GM18508 (cell line): ENCODE measurements around the gene PIK3CB.
"Not testable (repeated sequence)": the region's sequence is repeated elsewhere in the genome, so short reads cannot be mapped to it uniquely, and the experiment has no call there.

Experiments
- ATAC-seq: cut with Tn5 transposase; IDR thresholded peaks from one replicate; pipeline ENCODE4 v1.9.1; 2021; ENCODE audit warnings: moderate number of reproducible peaks; ENCODE audit not compliant: insufficient read depth, unreplicated experiment

PIK3CB gene

DNA sequence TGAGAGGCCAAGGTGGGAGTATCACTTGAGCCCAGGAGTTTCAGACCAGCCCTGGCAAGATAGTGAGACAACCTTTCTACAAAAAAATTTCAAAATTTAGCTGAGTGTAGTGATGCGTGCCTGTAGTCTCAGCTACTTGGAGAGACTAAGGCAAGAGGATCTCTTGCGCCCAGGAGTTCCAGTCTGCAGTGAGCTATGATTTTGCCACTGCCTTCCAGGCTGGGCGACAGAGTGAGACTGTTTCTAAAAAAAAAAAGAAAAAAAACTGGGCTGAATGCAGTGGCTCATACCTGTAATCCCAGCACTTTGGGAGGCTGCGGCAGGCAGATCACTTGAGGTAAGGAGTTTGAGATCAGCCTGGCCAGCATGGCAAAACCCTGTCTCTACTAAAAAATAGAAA, 14.0 kb upstream of the PIK3CB start:
- ATAC-seq, result no peak

DNA sequence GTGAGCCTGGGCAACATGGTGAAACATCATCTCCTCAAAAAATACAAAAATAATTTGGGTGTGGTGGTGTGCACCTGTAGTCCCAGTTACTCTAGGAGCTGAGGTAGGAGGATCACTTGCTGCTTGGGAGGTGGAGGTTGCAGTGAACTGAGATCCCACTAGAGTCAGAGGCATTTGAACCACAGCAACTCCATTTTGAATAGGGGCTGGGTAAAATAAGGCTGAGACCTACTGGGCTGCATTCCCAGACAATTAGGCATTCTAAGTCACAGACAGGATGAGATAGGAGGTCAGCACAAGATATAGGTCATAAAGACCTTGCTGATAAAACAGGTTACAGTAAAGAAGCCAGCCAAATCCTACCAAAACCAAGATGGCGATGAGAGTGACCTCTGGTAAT, 12.1 kb upstream of the PIK3CB start:
- ATAC-seq, result not testable (repeated sequence)

DNA sequence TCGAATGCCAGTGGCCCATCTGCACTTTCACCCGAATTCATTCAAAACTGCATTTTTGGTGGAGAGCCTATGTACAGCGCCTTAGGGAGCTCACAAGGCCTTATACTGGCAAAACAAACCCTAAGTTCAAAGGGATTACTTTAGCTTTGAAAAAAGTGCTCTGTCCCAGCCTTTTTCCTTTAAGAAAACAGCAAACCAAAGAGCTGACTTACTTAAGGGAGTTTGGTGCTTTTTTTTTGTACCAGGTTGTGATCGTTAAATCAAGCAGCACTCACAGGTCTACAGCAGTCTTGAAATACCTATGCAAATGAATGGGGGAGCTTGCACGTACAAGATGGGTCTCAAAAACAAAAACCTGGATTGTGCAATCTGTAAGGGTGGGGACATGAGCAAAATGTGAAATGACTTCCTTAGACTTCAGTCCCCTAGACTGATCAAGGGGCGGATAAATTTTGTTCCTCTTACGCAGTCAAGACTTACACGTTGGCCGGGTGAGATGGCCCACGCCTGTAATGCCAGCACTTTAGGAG, 11.6 kb upstream of the PIK3CB start:
- no peak for ATAC-seq

DNA sequence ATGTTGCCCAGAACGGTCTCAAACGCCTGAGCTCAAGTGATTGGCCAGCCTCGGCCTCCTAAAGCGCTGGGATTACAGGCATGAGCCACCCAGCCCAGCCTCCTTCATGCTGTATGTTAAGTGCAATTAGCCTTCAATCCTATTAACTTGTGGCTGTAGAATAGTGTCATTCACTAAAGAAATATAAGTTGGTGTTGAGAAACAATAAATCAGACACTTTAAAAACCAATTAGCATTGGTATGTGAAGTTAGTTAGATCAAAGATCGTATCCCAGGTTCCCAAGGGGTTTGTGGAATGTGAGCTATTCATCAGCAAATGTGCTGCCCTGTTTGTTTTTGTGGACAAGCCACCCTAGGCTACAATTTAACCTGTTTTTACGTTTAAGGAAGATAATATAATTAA, 11.0 kb upstream of the PIK3CB start:
- ATAC-seq, result no peak

DNA sequence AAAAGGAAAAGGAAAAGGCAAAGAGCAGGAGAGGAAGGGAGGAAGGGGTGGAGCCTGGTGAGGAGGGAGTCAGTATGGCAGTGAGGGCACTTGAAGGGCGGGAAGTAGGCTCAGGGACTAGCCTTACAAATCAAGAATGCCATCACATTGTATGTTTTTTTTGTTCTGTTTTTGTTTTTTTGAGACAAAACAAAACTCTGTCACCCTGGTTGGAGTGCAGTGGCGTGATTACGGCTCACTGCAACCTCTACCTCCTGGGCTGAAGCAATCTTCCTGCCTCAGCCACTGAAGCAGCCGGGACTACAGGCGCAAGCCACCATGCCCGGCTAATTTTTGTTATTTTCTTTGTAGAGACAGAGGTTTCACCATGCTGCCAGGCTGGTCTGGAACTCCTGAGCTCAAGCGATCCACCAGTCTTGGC, 10.5 kb upstream of the PIK3CB start:
- no peak for ATAC-seq

DNA sequence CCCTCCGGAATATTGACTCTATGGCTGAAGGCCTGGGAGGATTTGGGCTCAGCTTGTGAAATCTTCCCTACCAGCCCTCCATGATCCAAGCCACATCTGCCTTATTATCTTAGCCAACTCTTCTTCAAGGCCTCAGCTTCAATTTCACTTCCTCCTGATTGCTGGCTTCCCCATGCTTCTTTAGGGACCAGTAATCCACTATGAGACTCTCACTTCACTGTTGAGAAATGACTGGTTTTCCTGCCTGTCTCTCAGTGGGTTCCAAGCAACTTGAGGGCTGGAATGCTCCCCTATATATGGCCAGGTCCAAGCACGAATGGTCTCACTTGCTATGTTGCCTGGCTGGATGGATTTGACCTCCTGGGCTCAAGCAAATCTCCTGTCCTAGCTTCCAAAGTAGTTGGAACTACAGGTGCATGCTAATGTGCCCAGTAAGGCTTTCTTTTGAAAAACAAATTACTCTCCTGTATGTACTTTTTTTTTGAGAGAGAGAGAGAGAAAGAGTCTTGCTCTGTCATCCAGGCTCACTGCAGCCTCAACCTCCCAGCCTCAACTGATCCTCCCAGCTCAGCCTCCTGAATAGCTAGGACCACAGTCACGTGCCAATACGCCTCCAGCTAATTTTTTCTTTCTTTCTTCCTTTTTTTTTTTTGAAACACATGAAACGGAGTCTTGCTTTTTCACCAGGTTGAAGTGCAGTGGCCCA, 7.9 kb upstream of the PIK3CB start:
- ATAC-seq, result no peak

DNA sequence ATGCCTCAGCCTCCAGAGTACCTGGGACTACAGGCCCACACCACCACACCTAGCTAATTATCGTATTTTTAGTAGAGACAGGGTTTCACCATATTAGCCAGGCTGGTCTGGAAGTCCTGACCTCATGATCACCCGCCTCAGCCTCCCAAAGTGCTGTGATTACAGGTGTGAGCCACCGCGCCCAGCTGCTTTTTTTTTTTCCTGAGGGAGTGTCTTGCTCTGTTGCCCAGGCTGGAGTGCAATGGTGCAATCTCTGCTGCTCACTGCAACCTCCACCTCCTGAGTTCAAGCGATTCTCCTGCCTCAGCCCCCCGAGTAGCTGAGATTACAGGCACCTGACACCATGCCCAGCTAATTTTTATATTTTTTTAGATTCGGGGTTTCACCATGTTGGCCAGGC, 3.7 kb upstream of the PIK3CB start:
- ATAC-seq, result not testable (repeated sequence)

DNA sequence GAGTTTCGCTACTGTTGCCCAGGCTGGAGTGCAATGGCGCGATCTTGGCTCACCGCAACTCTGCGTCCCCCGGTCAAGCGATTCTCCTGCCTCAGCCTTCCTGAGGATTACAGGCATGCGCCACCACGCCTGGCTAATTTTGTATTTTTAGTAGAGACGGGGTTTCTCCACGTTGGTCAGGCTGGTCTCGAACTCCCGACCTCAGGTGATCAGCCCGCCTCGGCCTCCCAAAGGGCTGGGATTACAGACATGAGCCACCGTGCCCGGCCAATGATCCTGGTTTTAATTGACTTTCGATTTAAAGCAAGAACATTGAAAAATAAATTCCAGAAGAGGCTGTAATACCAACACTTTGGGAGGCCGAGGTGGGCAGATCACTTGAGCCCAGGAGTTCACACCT, 1.1 kb upstream of the PIK3CB start:
- not testable (repeated sequence) for ATAC-seq

DNA sequence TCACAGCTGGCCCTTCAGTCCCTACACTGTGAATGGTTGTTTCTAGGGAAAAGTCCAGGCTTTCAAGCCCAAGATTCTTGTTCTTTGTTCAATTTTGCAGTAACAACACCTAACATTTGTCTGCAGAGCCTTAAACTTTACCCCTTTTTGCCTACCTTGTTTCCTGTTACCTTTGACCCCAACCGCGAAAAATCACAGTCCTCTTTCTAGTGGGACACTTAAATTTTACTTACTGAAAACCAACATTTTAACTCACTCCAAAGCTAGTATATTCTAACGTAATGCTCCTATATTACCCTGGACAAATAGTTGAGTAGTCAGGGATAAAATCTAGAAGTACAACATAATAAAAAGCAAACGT, 649 bp upstream of the PIK3CB start:
- no peak for ATAC-seq

DNA sequence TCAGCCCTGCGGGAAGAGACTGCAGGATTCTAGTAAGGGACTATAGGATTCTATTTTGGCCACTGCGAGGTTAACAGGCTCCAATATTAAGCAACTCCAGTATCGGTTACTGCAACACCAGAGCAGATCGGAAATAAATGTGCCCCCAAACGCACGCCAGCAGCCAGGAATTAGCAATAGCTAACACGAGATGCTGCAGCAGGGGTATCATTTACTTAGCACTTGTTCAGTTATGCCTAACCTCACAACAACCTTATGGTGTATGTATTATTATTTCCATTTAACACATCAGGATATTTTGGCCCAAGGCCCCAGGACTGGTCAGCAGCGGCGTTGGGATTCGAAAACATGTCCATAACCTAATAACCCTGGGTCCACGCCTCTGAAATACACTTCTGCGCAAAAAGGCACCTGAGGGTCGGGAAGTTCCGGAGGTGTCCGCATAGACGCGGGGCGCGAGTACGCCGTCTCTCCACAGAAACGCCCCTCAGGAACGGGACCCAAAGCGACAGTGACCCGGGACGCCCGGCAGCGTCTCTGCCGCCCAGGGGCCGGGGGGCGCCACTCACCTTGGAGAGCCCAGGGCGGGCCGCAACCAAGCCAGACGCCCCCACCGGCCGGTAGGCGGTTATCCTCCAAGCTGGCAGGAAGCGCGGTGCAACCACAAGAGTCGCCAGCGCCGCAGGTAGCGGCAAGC, 681 bp downstream of the PIK3CB start:
- no peak for ATAC-seq

DNA sequence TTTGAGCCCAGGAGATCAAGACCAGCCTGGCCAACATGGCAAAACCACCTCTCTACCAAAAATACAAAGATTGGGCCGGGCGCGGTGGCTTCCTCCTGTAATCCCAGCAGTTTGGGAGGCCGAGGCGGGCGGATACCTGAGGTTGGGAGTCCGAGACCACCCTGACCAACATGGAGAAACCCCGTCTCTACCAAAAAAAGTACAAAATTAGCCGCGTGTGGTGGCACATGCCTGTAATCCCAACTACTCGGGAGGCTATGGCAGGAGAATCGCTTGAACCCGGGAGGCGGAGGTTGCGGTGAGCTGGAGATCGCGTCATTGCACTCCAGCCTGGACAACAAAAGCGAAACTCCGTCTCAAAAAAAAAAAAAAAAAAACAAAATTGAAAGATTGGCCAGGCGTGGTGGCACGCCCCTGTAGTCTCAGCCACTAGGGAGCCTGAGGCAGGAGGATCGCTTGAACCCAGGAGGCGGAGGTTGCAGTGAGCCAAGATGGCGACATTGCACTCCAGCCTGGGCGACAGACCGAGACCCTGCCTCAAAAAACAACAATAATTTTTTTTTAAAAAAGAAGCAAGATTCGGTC, 2.2 kb downstream of the PIK3CB start:
- not testable (repeated sequence) for ATAC-seq

DNA sequence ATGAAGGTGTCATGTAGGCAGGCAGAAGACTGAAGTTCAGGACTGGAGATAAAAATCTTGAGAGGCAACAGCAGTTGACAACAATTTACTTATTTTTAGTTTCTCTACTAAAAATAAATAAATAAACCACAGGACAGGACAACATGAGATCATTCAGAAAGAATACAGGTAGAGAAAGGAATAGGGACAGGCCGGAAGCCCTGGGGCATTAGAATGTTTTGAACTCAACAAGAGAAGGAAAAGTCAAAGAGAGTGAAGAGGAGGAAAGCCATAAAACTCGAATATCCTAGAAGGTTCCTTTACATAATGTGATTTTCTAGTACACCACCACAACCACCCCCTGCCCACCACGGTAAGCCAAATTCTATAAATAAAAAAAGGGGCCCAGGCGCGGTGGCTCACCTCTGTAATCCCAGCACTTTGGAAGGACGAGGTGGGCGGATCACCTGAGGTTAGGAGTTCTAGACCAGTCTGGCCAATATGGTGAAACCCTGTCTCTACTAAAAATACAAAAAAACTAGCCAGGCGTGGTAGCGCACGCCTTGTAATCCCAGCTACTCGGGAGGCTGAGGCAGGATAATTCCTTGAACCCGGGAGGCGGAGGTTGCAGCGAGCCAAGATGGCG, 4.7 kb downstream of the PIK3CB start:
- ATAC-seq, result no peak

DNA sequence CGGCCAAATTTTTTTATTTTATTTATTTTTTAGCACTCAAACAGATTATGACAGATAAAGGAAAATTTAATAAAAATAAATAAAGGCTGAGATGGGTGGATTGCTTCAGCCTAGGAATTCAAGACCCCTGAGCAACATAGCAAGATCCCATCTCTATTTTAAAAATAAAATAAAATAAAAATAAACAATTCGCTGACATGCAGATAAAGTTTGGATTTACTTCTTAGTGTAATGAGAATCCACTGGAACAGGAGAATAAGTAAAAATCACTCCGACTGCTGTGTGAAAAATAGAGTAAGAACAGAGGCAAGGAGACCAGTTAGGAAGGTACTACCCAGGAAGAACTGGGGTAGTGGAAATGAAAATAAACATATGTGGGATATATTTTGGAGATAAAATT, 5.6 kb downstream of the PIK3CB start:
- no peak for ATAC-seq

DNA sequence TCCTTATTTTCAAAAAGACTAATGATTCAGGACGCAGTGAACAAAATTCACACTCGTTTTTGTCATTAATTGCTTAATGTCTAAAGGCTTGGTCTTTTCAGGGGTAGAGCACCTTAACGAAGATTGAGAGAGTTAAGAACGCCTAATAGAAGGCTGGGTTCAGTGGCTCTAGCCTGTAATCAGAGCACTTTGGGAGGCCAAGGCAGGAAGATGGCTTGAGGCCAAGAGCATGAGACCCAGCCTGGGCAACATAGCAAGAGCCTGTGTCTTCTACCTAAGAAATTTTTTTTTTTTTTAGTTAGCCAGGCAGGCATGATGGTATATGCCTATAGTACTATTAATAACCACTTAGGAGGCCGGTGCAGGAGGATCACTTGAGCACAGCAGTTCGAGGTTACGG, 7.5 kb downstream of the PIK3CB start:
- ATAC-seq, result no peak

DNA sequence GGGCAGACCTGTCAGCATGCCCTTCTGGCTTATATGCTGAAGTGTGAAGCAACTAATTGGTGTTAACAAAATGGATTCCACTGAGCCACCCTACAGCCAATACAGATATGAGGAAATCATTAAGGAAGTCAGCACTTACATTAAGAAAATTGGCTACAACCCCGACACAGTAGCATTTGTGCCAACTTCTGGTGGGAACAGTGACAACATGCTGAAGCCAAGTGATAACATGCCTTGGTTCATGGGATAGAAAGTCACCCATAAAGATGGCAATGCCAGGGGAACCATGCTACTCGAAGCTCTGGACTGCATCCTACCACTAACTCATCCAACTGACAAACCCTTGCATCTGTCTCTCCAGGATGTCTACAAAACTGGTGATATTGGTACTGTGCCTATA, 9.4 kb downstream of the PIK3CB start:
- ATAC-seq, result no peak

DNA sequence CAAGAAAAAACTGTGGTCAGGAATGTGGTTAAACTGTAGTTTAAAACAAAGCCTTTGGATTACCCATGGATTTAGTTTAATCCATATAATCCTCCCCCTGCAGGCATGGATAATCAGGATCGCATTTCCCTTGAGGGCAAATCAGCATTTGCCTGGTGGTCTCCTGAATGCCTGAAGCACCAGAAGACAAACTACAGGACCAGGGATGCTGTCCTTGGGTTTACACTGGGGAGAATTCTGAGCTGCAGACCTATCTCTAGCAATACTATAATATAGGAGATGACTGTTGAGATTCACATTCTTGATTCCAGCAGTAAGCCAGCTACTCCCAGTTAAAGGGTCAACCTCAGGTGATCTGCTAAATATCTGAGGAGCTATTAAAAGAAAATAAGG, 10.6 kb downstream of the PIK3CB start:
- no peak for ATAC-seq

DNA sequence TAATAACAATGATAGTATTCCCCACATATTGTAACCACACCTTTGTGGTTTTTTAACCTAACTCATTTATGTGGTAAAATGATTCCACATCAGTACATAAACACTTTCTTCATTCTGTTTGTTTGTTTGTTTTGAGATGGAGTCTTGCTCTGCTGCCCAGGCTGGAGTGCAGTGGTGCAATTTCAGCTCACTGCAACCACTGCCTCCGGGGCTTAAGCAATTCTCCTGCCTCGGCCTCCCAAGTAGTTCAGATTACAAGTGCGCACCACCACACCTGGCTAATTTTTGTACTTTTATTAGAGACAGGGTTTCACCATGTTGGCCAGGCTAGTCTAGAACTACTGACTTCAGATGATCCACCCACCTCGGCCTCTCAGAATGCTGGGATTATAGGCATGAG, 14.3 kb downstream of the PIK3CB start:
- ATAC-seq, result not testable (repeated sequence)

DNA sequence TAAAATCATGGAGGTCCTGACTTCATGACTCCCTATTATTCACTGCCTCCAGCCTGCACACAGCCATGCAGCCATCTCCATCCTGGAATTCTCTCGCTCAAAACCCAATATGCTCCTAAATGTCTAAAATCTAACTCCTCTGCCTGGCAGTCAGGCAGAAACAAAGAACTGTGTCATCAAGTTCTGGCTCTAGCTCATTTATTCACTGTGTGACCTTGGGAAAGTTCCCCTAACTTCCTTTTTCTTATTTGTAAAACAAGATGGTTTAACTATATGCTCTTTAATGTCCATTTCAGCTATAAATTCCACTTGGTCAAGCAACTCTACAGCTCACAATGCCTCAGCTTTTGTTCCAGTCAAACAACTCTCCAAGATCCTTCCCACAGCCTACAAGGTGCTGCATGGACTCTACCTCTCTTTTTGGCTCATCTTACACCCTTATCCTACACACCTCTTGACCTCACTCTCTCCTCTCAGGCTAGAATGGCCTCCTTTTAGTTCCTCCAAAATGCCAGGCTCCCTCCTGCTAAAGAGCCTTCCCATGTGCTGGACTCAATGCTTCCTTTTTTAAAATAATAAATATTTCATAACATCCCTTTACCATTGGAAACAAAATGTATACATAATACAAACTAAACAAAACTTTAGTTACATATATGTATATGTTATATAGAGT, 16.4 kb downstream of the PIK3CB start:
- no peak for ATAC-seq

DNA sequence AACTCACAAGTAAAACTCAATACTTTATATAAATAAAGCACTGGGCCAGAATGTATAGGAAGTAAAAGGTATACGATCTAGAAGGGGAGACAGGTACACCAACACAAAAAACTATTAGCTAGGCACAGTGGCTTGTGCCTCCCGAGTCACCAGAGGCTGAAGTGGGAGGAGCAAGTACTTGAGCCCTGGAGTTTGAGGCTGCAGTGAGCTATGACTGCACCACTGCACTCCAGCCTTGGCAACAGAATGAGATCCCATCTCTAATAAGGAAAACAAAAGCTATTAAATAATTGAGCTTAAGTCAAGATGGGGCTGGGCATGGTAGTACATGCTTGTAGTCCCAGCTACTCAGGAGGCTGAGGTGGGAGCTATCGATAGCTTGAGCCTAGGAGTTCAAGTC, 17.0 kb downstream of the PIK3CB start:
- no peak for ATAC-seq

DNA sequence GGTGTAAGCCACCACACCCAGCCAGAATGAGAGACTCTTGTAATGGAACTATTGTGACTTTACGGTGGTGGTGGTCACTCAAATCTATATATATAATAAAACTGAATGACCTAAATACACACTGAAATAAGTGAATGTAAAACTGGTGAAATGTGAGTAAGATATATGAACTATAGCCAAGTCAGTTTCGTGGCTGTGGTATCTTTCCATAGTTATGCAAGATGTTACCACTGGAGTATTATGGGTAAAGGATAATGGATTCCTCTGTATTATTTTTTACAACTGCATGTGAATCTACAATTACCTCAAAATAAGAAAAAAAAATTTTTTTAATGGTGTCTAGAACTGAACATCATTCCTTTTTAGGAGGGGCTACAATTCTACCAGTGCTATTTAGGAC, 21.9 kb downstream of the PIK3CB start:
- no peak for ATAC-seq
